Pulmonary artery endothelial cell (primary cell): ENCODE data around the gene KNSTRN. TPM values are rescaled to one million over a fixed set of nuclear protein-coding genes. Genes with fewer than 3 reads are reported as not detected.

Experiments
- DNase-seq: peaks from one replicate; pipeline ENCODE4 v3.0.0-alpha.2; 2011; ENCODE audit warnings: low read depth, low spot score
- total RNA-seq: library from RNA; depleted of rRNA; stranded (reverse); fragments of >200 nt; gene quantifications from 2 replicates; pipeline ENCODE4 v1.2.3, GENCODE V29; 2014

The KNSTRN gene
- total RNA-seq, 1 donor from 2014 or later: 48.5 TPM

DNA sequence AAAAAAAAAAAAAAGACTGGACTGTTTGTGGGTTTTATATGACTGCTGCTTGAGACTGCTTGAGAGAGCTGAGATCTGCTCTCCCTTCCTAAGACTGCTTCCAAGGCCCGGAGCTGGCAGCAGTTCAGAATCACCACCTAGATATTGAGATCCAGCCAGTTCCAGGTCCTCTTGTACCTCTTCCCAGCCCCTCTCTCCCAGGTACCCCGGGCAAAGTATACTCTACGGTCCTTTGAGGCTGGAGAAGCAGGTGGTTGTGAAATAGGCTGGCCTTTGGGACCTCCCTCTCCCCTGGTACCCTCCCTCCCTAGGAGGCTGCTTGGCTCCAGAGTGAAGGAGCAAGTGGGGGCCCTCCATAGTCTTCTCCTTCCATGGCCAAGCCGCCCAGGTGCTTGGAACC, 45.7 kb downstream of the KNSTRN start:
- DNase-seq: no peak

DNA sequence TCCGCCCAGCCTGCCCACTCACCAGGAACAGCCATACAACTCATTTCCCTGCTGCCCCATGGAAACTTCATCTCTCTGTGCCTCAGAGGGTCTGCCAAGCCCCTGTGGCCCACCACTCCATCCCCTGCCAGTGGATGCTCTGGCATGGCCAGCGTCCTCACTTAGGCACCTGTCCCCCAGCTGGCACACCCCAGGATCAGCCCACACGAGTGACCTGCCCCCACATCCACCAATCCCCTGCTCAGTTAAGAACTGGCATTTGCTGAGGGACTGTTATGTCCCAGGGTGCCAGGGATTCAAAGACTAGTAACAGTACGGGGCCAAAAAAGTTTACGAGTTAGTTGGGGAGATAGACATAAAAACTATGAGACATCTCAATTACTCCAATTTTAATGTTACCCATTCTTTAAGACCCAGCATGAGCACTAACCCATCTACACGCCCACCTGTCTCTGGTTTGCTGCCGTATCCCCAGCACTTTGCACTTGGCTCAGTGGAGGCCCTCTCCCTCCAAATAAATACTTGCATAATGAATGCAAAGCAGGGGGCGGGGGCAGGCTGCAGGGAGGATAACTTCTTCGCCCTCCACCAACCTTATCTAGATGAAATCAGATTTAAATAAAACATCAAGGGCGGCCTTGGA, 46.7 kb downstream of the KNSTRN start:
- no peak for DNase-seq

DNA sequence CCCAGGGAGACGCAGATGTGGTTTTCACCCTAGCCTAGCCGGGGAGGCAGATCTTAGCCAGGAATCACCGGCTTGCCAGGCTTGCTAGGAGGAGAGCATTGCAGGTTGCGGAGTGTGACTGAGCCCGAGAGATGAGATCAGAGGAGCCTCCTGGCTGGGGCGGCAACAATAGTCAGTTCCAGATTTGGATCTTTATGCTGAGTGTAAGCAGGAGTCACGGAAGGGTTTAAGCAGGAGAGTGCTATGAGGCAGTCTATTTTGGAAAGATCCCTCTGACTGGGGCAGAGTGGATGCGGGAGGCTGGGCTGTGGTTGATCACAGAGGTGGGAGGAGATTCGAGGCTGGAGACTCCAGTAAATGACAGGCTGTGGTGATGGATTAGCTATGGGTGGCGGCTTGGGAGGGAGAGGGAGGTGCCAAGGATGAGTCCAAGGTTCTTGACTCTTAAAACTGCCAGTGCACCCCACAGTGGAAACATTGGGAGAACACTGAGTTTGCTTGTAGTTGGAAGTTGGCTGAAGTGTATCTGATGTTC, 47.8 kb downstream of the KNSTRN start:
- DNase-seq: no peak

DNA sequence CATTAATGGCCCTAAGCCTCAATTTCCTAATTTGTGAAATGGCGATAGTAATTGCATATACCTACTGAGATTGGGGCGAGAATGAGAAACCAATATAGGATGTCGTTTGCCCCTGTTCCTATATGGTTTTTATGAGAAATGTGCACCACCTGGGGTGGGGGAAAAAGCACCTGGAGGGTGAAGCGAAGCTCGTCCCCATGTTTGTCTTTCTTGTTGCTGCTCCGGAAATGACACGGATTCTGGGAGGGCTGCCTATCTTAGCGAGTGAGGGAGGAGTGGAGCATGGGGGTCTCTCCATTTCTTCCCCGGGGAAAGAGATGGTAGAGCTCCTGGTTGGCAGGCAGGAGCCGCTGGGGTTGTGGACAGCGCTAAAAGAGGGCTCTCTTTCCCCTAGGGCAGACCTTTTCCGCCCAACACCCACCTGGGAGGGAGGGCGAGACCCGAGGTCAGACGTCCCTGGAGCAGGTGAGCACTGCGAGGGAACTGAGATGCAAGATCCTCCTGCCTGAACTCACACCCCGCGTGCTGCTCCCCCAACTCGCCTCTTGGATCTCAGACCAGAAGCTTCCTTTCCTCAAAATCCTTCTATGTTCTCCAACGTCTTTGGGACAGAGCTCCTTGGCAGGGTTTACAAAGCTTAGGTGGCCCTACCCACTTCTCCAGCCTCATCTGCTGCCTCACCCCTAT, 52.6 kb downstream of the KNSTRN start:
- DNase-seq: no peak

DNA sequence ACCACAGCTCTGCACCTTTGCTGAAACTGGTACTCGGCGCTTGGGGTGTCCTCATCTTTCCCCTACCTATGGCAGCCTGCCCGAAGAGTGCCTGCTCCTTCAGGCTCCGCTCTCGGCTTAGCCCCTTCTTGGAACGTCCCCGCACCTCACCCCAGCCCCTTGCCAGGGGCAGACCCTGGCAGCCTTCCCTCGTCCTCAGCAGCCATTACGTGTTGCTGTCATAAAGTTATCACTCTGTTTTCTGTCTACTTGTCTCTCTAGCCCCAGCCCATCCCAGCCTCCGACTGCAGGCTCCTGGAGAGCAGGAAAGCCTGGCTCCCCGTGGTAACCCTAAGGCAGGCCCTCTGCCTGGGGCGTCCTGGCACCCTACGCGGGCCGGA, 53.2 kb downstream of the KNSTRN start:
- no peak for DNase-seq

DNA sequence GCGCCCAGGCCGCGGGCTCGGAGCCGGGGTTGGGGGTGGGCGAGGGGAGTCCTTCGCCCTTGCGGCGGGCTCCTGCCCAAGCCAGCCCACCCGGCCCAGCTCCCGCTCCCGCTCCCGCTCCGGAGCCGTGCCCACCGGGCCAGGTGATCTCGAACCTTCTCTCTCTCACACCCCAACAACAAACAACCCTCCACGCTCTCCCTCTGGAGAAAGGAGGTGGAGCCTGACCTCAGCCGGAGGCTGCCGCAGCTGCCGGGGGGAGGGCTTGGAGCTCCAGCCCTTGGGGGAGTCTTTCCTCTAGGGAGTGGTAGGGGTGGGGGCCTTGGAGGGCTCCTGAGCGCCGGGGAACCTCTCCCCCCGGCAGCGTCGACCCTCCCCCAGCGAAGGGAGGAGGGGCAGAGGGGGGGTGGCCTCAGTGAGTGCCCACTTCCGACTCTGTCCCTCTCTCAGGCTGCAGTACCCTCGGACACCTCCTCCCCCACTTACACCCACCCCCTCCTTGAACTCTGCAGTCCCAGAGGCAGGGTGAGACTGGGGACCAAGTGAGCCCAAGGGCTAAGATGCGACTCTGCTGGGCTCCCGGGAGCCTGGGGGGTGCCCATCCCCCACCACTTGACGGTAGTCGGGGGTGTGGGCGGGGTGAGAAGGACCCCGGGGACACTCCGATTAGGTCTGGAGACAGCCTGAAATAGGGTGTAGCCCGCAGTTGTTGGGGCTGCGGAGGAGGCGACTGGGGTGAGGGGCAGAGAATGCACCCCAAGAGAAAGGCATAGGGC, 53.8 kb downstream of the KNSTRN start:
- no peak for DNase-seq

DNA sequence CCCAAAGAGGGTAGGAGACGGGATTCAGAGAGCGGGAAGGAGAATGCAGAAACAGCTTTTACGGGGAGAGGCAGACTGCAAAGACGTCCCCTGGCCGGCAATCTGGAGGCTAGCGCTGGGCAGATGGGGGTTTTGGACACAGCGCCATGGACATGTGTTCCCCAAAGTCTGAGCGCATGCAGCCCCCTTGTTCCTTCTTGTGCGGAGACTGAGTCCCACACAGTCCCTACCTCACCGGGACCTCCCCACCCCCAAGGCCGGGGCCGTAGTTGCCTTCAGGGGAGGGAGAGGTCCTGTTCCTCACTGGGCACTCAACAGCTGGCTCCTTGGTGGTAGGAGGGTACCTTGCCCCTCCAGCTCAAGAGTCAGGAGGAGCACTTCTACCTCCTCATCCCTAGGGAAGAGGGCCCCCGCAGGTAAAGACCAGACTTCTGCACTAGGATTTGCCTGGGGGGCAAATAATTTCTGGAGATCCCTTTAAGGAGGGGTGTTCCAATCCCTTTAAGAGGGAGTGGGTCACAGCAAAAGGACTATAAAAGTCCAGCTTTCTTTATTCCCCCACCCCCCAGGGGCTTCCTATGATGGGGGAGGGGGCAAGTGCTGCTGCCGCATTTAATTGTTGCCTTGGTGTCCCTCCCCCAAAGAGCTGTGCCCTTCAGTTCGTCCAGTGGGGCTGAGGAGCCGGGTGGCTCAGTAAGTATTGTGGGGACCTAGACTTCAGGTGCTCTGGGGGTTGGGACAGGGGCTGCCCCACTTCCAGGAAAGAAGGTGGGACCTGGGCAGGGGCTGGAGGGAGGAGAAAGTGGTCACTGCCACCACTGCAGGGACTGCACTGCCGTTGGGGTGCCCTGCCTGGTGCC, 54.6 kb downstream of the KNSTRN start:
- no peak for DNase-seq

DNA sequence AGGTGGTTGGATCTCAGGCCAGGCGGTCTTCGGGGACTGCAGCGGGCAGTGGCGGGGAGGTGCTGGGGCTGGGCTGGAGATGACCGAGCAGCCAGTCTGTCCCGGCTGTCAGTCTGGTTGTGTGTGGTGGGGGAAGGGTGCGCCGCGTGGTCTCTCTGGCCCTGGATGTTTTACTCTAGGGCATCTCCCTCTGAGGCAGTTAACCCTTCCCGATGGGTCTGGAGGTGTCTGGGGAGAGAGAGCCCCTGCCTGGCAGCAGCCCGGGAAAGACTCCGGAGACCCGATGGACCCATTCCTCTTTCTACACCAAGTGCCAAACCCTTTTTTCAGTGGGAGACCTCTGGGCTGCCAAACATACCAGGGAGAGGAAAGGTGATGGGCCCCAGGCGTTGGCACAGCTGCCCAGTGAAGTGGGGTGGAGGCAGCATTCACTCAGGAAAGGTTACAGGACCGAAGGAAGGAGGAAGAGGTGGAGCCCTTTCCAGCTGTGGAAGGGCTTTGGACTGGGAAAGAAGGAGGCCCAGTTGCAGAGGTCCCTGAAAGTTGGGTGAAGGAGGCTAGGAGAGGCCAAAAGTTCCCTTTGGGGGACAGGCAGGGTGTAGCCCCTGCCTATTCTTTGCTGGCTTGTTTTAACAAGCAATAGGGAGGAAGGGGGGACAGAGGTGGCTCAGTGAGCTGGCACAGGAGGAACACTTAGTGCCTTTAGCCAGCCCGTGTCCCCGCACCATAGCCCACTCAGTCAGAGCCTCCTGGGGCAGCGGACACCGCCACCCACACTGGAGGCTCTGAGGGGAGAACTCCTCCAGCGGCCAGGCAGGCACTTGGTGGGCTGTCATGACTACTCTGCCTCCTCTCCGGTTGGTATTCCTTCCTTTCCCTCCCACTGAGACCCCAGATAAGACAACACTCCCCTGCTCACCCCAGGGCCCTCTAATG, 55.5 kb downstream of the KNSTRN start:
- DNase-seq: no peak

DNA sequence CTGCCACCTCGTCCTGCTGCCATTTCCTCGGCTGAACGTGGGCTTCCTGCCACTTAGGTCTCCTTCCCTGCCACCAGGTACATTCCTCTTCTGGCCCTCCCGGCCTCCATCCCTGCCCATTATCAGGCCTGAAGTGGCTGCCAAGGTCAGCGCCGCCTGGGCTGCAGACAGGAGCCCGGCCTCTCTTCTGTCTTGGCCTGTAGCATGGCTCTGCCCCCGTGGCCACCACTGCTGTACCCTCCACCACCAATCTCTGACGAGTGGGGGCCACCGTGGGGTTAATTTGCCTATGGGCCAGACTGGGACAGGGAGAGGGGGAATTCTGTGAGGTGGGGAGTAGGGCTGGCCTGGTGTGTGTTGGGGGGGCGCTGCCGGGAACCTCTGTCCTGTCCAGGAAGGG, 56.2 kb downstream of the KNSTRN start:
- DNase-seq: no peak

DNA sequence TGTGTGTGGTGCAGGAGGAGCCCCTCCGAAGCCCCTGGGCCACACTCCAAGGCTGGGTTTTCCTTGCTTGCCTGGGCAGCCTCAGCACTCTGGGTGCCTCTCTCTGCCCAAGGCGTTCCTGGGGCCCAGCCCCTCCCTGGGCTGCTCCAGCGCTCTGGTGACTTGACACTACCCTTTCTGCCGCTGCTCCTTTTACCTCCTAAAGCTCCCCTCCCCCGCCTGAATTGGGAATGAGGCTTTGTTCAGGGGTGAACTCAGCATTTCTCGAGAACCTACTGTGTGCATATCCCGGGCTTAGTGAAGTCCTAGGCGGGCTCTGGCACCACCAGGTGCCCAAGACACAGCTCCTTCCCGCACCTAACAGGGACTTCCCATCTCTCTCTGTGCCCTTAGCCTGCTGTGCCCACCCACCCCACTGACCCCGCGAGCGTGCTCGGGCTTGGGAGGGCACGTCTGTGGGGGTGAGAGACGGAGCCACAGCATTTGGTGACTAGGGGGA, 57.0 kb downstream of the KNSTRN start:
- DNase-seq: no peak

DNA sequence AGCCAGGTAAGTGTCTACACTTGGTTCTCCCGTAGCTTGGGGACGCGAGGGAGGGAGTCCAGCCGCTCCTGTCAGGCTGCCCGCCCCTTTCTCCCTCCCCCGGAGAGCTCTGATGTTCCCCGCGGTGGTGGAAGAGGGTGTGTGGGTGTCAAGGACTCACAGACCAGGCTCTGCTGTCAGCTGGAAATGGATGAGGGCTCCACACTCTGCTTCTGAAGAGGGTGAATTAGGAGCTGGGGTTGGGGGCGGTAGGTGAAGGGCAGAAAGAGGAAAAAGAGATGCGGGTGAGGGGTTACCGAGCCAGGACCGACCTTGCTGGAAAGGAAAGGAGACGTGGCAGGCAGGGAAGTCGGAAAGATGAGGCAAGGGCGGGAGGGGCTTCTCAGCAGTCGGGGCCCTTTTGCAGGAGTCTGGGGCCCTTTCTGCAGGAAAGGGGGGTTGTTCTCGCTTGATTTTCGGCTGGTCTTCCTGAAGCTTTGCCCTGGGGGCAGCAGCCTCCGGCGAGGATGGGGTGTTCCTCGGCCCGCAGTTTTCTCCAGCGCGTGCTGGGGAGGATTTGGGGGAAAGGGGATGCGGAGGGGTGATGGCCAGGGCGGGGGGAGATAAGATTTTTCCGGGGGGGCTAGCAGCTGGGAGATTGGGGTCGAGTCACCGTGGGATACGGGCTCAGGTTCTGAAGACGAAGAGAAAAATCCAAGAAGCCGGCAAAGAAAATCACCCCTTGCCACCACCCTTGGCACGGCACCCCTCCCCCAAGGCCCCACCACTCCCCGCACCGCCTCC, 57.6 kb downstream of the KNSTRN start:
- no peak for DNase-seq

DNA sequence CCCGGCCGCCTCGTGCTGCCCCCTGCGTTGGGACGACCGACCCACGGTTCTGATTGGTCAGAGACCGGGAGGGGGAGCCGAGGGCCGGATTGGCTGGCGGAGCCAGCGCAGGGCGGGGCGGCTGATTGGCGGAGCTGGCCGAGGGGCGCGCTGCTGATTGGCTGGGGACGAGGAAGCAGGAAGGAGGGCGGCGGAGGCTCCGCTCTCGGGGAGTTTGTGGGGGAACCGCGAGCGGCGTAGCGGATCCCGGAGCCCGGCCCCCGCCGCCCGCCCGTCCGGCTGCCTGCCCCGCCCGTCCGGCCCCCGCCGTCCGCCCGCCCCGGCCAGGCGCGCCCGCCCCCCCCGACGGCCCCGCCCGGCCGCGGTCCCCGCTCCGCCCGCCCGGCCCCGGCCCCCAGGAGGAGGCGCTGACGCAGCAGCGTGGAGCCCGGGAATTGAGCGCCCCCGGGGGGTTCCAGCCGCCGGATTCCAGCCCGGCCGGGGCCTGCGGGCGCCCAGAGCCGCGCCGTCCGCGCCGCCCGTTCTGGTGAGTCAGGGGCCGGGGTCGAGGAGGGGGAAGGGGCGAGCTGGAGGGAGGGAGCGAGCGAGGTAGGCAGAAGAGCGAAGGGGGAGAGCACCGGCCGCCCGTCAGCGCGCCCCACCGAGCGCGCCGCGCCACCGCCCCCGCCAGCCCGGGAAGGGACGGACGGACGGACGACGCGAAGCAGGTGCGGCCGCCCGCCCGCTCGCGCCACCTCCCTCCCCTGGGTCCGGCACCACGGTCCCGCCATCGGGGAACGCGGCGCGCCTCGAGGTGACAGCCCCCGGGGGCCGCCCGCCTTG, 58.4 kb downstream of the KNSTRN start, which contains the start of gene BAHD1:
Gene BAHD1 (plus strand): TSS at position 211 of the 822 bp plus-strand sequence. CDS start 17,512 bp downstream, outside the sequence.
- peak; percentile 75 for DNase-seq

DNA sequence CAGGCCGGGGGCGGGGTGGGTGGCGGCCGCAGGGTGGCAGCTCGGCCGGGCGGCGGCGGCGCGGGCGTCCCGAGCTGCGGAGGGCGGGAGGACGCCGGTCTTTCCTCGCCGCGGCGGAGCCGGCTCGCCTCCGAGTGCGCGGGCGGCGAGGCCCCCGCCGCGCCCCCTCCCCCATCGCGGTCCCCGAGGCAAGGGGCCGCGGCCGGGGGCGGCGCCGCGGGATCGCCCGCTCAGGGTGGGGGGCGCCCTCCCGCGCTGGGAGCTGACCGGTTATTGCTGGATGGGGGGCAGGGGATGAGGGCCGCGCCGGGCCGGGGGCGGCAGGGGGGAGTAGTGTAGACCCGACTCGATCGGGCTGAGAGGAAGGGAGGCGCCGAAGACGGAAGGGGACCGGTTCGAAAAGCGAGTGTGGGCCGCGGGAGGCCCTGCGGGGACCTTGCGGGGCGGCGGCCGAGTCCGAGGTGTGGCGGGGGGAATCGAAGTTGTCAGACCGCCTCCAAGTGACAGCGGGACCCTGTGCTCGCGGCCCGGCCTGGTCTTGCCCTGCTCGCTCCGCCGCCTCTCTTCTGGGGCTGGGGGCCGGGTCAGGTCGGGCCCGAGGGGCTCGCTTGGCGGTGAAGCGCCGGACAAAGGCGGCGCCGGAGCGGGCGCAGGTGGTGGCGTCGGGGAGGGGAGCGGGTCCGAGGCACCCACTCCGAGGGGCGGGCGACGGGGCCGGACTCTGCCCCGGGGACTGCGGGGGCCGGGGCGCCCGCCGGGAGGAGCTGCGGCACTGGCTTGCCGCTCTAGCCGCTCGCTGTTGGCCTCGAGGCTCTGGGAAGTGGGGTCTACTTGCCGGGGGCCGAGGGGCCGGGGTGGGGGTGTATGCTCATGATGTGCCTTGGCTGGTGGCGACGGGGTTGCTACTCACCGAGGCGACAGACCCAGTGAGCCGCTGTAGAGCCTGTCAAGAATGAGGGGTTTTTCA, 59.3 kb downstream of the KNSTRN start:
- DNase-seq: no peak

DNA sequence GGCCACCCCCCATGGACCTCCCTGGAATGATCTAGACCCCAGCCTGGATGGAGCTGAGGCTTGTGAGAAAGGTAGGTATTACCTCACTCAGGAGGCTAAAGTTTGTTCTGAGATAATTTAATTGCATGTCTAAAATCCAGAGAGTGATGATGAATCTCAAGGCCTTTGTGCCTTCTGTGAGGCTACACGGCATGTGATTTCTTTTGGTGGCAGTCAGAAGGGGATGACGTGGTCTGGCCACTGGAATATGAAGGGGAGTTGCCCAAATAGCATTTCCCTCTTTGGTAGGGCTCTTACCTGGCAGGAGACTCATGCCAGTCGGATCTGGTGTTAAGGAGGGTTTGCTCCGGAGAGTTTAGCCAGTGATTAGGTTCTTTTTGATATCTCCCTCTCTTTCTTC, 60.7 kb downstream of the KNSTRN start:
- no peak for DNase-seq

DNA sequence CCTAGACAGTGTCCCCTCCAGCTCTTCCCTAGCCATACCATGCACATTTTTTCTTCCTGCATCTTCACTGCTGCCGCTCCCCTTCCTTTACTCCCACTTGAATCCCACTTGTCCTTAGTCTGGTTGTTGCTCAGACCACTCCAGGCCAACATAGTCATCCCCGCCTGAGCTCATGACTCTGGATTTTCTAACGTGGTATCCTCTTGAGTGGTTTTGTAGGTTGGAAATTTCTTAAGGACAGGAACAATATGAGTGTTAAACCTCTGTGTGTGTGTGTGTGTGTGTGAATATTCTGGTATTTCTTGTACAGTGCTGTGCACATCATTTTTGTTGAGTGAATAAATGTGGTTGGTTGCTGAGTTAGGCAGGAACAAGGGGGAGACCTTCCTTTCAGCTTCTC, 61.3 kb downstream of the KNSTRN start:
- DNase-seq: no peak
